Smooth muscle cell (in vitro differentiated cells): ENCODE measurements around the gene PRDM16. TPM values are rescaled to one million over a fixed set of nuclear protein-coding genes. Genes with fewer than 3 reads are reported as not detected.

Experiments used
- DNase-seq: peaks from one replicate; lab custom pipeline; 2025; ENCODE audit not compliant: unreplicated experiment; lab: John Stamatoyannopoulos, UW
- H2AFZ ChIP-seq: fragments of 200-600 bp; sonication (generic); 2 replicates; pipeline ENCODE4 v1.6.0; 2016; ENCODE audit warnings: antibody characterized with exemption, low read depth, mild to moderate bottlenecking
- H3F3A ChIP-seq: fragments of 200-600 bp; sonication (generic); 2 replicates; pipeline ENCODE4 v1.6.0; 2017; ENCODE audit warnings: antibody characterized with exemption, low read depth
- H3K27ac ChIP-seq: fragments of 200-600 bp; sonication (generic); 2 replicates; pipeline ENCODE4 v1.5.1; 2016; ENCODE audit warnings: low read depth, mild to moderate bottlenecking
- H3K27me3 ChIP-seq: fragments of 200-600 bp; sonication (generic); 2 replicates; pipeline ENCODE4 v1.6.1; 2016; ENCODE audit warnings: low read depth, mild to moderate bottlenecking
- H3K36me3 ChIP-seq: fragments of 200-600 bp; sonication (generic); 2 replicates; pipeline ENCODE4 v1.5.1; 2016; ENCODE audit warnings: low read depth
- H3K4me1 ChIP-seq: fragments of 200-600 bp; sonication (generic); 2 replicates; pipeline ENCODE4 v1.5.1; 2016; ENCODE audit warnings: low read depth
- H3K4me2 ChIP-seq: fragments of 200-600 bp; sonication (generic); 2 replicates; pipeline ENCODE4 v1.6.0; 2016; ENCODE audit warnings: mild to moderate bottlenecking
- H3K4me3 ChIP-seq: fragments of 200-600 bp; sonication (generic); 2 replicates; pipeline ENCODE4 v1.5.1; 2016; ENCODE audit warnings: mild to moderate bottlenecking
- H3K79me2 ChIP-seq: fragments of 200-600 bp; sonication (generic); 2 replicates; pipeline ENCODE4 v1.6.0; 2016; ENCODE audit warnings: low read depth, mild to moderate bottlenecking
- H3K9ac ChIP-seq: fragments of 200-600 bp; sonication (generic); 2 replicates; pipeline ENCODE4 v1.6.0; 2016; ENCODE audit warnings: low read depth
- H3K9me3 ChIP-seq: fragments of 200-600 bp; sonication (generic); replicated peaks from 2 replicates; pipeline ENCODE4 v1.5.1; 2016; ENCODE audit warnings: low read depth
- H4K20me1 ChIP-seq: fragments of 200-600 bp; sonication (generic); 2 replicates; pipeline ENCODE4 v1.6.0; 2016; ENCODE audit warnings: low read depth
- WGBS: methylation state at CpG from one replicate; pipeline ENCODE4 v1.1.7; 2016; ENCODE audit warnings: low lambda C conversion rate; 5-methylcytosine and 5-hydroxymethylcytosine counted together
- polyA plus RNA-seq: library from polyadenylated mRNA; unstranded; fragments of >200 nt; fragmentation: Nextera tagmentation; extraction: Ambion mirVana; gene quantifications from 2 replicates; pipeline ENCODE4 v1.2.1, GENCODE V29; 2016
- total RNA-seq: library from RNA; depleted of rRNA; stranded (reverse); fragments of >200 nt; gene quantifications from 2 replicates; pipeline ENCODE4 v1.2.3, GENCODE V29; 2014
- TF ChIP-seq, protein P1 (sequence below): fragments of 200-600 bp; sonication (generic); IDR thresholded peaks from 2 replicates; pipeline ENCODE4 v1.5.1; 2017; ENCODE audit warnings: borderline replicate concordance, mild to moderate bottlenecking, antibody characterized with exemption; ENCODE audit not compliant: insufficient read depth, poor library complexity, severe bottlenecking

The PRDM16 gene
- total and polyA plus RNA-seq, 2 experiments from 2014 or later, result 0.72 to 1.3 TPM

DNA sequence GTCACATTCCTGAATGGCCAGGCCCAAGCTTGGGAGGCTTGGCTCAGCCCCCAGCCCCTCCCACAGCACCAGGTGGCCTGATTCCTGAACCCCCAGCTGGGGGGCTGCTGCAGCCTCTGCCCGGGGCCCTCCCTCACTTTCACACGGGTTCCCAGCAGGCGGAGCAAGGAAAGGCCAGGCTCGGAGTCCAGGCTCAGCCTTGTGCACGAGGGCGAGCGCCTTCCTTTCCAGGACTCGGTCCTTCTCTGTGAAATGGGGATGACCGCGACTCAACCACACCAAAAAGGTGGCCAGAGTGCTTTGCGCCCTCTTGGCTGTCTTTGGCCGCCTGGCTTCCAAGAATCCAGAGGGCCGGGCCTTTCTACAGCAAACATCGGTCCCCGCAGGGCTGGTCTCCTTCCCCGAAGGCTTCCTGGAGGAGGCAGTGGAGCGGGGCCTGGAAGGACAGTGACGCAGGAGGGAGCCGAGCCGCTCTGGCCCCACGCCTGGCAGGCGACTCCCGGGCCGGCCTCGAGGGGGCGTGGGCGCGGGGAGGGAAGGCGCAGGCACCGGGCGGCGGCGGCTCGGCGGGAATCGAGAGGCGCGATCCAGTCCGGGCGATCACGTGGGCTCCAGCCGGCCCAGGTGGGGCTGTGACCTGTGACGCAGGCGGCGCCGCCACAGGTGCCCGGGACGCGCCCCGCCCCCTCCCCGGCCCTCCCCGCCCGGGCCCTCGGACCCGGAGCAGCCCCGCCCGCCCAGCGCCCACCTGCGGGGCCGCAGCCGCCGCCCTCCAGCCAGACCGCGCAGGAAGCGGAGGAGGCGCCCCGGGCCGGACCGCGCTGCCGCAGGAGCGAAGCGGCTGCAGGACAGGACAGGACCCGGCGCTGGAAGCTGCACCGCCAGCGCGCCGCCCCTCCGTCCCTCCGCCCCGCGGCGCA is 385.1 kb downstream of the PRDM16 start, which contains the start of gene ARHGEF16:
Gene ARHGEF16, plus strand, starts transcription at position 775 of the 920 bp plus-strand sequence. CDS start 8,420 bp downstream, outside the sequence.
- H3K27me3 ChIP-seq, result no peaks in the 10 kb centered on the region
- peaks cover 8% of the 10 kb centered on the region for H3F3A ChIP-seq
- no peak for DNase-seq
- no peaks in the 10 kb centered on the region for H3K79me2 ChIP-seq
- no peaks in the 10 kb centered on the region for H4K20me1 ChIP-seq
- H3K9ac ChIP-seq, result no peak within 1 kb of the TSS
- H3K4me1 ChIP-seq, result peaks cover 4% of the 10 kb centered on the region
- H3K4me2 ChIP-seq, result peak within 1 kb of the TSS; percentile 97
- TF ChIP-seq, protein P1, sequence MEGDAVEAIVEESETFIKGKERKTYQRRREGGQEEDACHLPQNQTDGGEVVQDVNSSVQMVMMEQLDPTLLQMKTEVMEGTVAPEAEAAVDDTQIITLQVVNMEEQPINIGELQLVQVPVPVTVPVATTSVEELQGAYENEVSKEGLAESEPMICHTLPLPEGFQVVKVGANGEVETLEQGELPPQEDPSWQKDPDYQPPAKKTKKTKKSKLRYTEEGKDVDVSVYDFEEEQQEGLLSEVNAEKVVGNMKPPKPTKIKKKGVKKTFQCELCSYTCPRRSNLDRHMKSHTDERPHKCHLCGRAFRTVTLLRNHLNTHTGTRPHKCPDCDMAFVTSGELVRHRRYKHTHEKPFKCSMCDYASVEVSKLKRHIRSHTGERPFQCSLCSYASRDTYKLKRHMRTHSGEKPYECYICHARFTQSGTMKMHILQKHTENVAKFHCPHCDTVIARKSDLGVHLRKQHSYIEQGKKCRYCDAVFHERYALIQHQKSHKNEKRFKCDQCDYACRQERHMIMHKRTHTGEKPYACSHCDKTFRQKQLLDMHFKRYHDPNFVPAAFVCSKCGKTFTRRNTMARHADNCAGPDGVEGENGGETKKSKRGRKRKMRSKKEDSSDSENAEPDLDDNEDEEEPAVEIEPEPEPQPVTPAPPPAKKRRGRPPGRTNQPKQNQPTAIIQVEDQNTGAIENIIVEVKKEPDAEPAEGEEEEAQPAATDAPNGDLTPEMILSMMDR, result peak; percentile 45
- H3K27ac ChIP-seq, result no peak within 1 kb of the TSS
- H3K9me3 ChIP-seq, result no peaks in the 10 kb centered on the region
- 21% methylated on average over 29 of the region's 84 CpGs for WGBS
- peak within 1 kb of the TSS; percentile 65 for H3K4me3 ChIP-seq
- peak within 1 kb of the TSS; percentile 66 for H2AFZ ChIP-seq
- H3K36me3 ChIP-seq, result no peaks in the 10 kb centered on the region

DNA sequence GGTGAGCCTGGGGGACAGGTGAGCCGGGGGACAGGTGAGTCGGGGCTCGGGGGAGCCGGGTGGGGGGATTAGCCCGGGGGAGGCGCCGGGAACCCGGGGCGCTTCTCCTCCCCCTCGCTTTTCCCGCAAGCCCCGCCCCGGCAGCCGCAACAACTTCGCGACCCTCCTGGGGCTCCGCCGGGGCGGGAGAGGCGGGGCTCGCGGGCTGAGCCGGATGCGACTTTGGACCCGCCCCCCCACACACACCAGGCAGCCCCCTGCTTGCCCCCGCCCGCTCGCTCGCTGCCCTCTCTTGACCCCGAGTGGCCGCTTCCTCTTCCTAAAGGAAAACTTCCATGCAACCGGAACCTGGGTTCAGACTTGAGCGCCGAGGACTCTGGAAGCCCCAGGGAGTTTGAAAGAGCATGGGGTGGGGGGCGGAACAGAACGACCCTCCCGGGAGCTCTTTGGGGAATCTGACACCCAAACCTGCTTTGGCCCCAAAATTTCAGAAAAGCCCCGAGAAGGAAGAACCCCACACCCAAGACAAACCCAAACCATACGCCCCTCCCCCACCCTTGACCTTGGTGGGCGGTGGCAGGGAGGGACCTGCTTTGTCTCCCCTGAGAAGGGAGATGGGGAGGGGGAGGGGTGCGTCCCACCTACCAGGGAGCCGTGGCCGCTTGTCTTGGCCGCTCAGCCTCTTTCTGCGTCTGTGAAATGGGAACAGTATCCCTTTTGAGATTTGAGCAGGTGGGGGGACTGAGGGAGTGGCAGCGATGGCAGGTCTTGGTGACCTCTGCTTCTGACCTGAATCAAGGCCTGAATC is 386.0 kb downstream of the PRDM16 start:
- H3K36me3 ChIP-seq, result no peaks in the 10 kb centered on the region
- peaks cover 11% of the 10 kb centered on the region for H3F3A ChIP-seq
- peak overlapping the region; percentile 65 for H3K4me3 ChIP-seq
- H3K79me2 ChIP-seq, result no peaks in the 10 kb centered on the region
- TF ChIP-seq, protein P1, result no peak
- DNase-seq, result no peak
- H3K27me3 ChIP-seq, result no peaks in the 10 kb centered on the region
- H3K9ac ChIP-seq, result no peak overlapping the region
- 19% methylated on average over 14 of the region's 46 CpGs for WGBS
- H3K27ac ChIP-seq, result no peak overlapping the region
- H3K4me1 ChIP-seq, result peaks cover 4% of the 10 kb centered on the region
- peak overlapping the region; percentile 97 for H3K4me2 ChIP-seq
- H4K20me1 ChIP-seq, result no peaks in the 10 kb centered on the region
- no peaks in the 10 kb centered on the region for H3K9me3 ChIP-seq
- H2AFZ ChIP-seq, result peak overlapping the region; percentile 66

DNA sequence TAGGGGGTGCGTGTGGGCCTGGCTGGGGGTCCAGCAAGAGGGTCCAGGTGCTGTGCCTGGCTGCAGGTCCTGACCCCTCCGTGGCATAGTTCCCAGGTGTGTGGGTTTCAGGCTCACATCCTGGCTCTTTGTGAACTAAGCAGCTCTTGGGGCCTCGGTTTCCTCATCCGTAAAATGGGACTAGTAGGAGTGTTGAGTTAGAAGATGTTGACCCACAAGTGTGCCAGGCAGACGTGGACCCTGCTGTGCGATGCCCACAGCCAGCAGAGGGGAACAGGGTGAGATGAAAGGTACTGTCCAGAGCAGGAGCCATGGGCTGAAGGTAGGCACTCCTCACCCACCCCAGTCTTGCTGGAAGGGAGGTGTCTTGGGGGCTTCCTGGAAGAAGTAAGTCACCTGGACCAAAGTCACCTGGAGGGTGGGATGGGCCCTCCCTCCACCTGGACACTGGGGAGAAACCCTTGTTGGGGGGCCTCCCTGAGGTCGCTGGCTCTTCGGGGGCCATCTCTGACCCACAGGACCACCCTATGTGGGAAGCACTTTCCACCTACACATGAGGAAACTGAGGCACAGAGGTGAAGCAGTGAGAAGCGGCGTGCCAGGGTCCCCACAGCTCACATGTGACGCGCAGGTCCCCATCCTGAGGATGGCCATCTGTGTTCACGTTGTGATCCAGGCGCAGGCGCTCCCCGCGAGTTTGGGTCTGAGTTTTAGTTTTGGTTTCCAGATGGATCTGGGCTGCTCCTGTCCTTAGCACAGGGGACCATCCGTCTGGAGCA is 386.9 kb downstream of the PRDM16 start:
- Histone ChIP-seq H3K9ac (no peak overlapping the region), H3K4me1 (peaks cover 5% of the 10 kb centered on the region), H3F3A (peaks cover 11% of the 10 kb centered on the region), H3K27me3 (no peaks in the 10 kb centered on the region), H4K20me1 (no peaks in the 10 kb centered on the region), H3K79me2 (no peaks in the 10 kb centered on the region), H3K4me2 (no peak overlapping the region), H2AFZ (no peak overlapping the region), H3K27ac (no peak overlapping the region), H3K9me3 (no peaks in the 10 kb centered on the region), H3K4me3 (peak overlapping the region; percentile 65), H3K36me3 (no peaks in the 10 kb centered on the region)
- no peak for DNase-seq
- WGBS, result 96% methylated on average over 18 of the region's 18 CpGs
- TF ChIP-seq, protein P1, result no peak
